GM23338 (cell line): Measurements from ENCODE around the gene CPLANE1. TPM values are rescaled to one million over a fixed set of nuclear protein-coding genes. Genes with fewer than 3 reads are reported as not detected.

ENCODE experiments used
- ATAC-seq: fragments of 200-7000 bp; cut with Tn5 transposase; 3 replicates; pipeline ENCODE4 v1.9.1; 2020
- DNase-seq: peaks from one replicate; pipeline ENCODE4 v3.0.0-alpha.2; 2015; ENCODE audit warnings: low spot score
- H2AFZ ChIP-seq: fragments of 200-600 bp; sonication (generic); 2 replicates; pipeline ENCODE4 v1.8.0; 2016; ENCODE audit warnings: antibody characterized with exemption, mild to moderate bottlenecking, moderate library complexity
- H3F3A ChIP-seq: fragments of 200-600 bp; sonication (generic); replicated peaks from 2 replicates; pipeline ENCODE4 v1.8.0; 2017; ENCODE audit warnings: antibody characterized with exemption, mixed run types, low read depth
- H3K27ac ChIP-seq: fragments of 200-600 bp; sonication (generic); 2 replicates; pipeline ENCODE4 v1.6.1; 2016; ENCODE audit warnings: low read depth
- H3K27me3 ChIP-seq: fragments of 200-600 bp; sonication (generic); 2 replicates; pipeline ENCODE4 v1.8.0; 2016; ENCODE audit warnings: mild to moderate bottlenecking, mixed run types, moderate library complexity; ENCODE audit not compliant: insufficient read depth
- H3K36me3 ChIP-seq: fragments of 200-600 bp; sonication (generic); 2 replicates; pipeline ENCODE4 v1.8.0; 2016; ENCODE audit warnings: mild to moderate bottlenecking; ENCODE audit not compliant: insufficient read depth
- H3K4me1 ChIP-seq: fragments of 200-600 bp; sonication (generic); 2 replicates; pipeline ENCODE4 v1.8.0; 2016; ENCODE audit warnings: mild to moderate bottlenecking, moderate library complexity; ENCODE audit not compliant: insufficient read depth
- H3K4me2 ChIP-seq: fragments of 200-600 bp; sonication (generic); 2 replicates; pipeline ENCODE4 v1.7.1; 2017; ENCODE audit warnings: mixed run types
- H3K4me3 ChIP-seq: fragments of 200-600 bp; sonication (generic); 2 replicates; pipeline ENCODE4 v1.6.1; 2016; ENCODE audit warnings: mixed run types
- H3K79me2 ChIP-seq: fragments of 200-600 bp; sonication (generic); replicated peaks from 2 replicates; pipeline ENCODE4 v1.8.0; 2017; ENCODE audit warnings: mild to moderate bottlenecking; ENCODE audit not compliant: insufficient read depth
- H3K9me2 ChIP-seq: fragments of 200-600 bp; sonication (generic); 2 replicates; pipeline ENCODE4 v1.8.0; 2017; ENCODE audit not compliant: insufficient read depth
- H4K20me1 ChIP-seq: fragments of 200-600 bp; sonication (generic); replicated peaks from 2 replicates; pipeline ENCODE4 v1.8.0; 2017; ENCODE audit warnings: mild to moderate bottlenecking; ENCODE audit not compliant: insufficient read depth
- H3K27ac Mint-ChIP-seq: 2 replicates; pipeline ENCODE4 v1.8.0; 2020; ENCODE audit warnings: inconsistent platforms, mild to moderate bottlenecking, moderate library complexity, mixed read lengths
- H3K27me3 Mint-ChIP-seq: 3 replicates; pipeline ENCODE4 v1.8.0; 2022; ENCODE audit warnings: low read depth, mild to moderate bottlenecking, moderate library complexity, mixed read lengths, inconsistent platforms; ENCODE audit not compliant: insufficient read depth, poor library complexity
- H3K36me3 Mint-ChIP-seq: 3 replicates; pipeline ENCODE4 v1.8.0; 2021; ENCODE audit warnings: low read depth, mild to moderate bottlenecking, inconsistent platforms, moderate library complexity, mixed read lengths
- H3K4me1 Mint-ChIP-seq: 3 replicates; pipeline ENCODE4 v1.8.0; 2020; ENCODE audit warnings: mild to moderate bottlenecking, inconsistent platforms, mixed read lengths
- H3K4me3 Mint-ChIP-seq: 3 replicates; pipeline ENCODE4 v1.8.0; 2021; ENCODE audit warnings: moderate library complexity, mild to moderate bottlenecking, inconsistent platforms, mixed read lengths
- H3K9me3 Mint-ChIP-seq: 3 replicates; pipeline ENCODE4 v1.8.0; 2020; ENCODE audit warnings: moderate library complexity, mild to moderate bottlenecking, inconsistent platforms, mixed read lengths
- CREB1 ChIP-seq: fragments of 250-450 bp; sonication (Bioruptor Pico); IDR thresholded peaks from 2 replicates; pipeline ENCODE4 v1.5.0; 2020; ENCODE audit warnings: low read depth, mild to moderate bottlenecking, moderate library complexity
- EZH2 ChIP-seq: fragments of 200-600 bp; sonication (generic); IDR thresholded peaks from one replicate; pipeline ENCODE4 v1.8.0; 2017; ENCODE audit warnings: antibody characterized with exemption, mild to moderate bottlenecking, low read depth; ENCODE audit not compliant: unreplicated experiment
- EZH2phosphoT487 ChIP-seq: fragments of 200-600 bp; sonication (generic); IDR thresholded peaks from one replicate; pipeline ENCODE4 v1.8.1; 2018; ENCODE audit warnings: antibody characterized with exemption; ENCODE audit not compliant: unreplicated experiment
- POLR2AphosphoS5 ChIP-seq: IDR thresholded peaks from 2 replicates; pipeline ENCODE4 v1.6.1; 2016; ENCODE audit warnings: antibody characterized with exemption, low read depth
- STAT1 ChIP-seq: IDR thresholded peaks from one replicate; pipeline ENCODE4 v1.6.1; 2016; ENCODE audit warnings: antibody characterized with exemption; ENCODE audit not compliant: unreplicated experiment
- ZNF114 ChIP-seq: fragments of 250-450 bp; sonication (Bioruptor Pico); IDR thresholded peaks from 2 replicates; pipeline ENCODE4 v1.5.0; 2020; ENCODE audit warnings: mild to moderate bottlenecking, moderate library complexity
- ZNF331 ChIP-seq: fragments of 250-450 bp; sonication (Bioruptor Pico); IDR thresholded peaks from 2 replicates; pipeline ENCODE4 v1.5.0; 2020; ENCODE audit warnings: low read depth, mild to moderate bottlenecking, moderate library complexity
- polyA plus RNA-seq: library from polyadenylated mRNA; unstranded; fragments of >200 nt; fragmentation: Nextera tagmentation; extraction: Ambion mirVana; gene quantifications from 2 replicates; pipeline ENCODE4 v1.2.1, GENCODE V29; 2016
- total RNA-seq: library from RNA; depleted of rRNA; stranded (reverse); fragments of >200 nt; shearing (Covaris generic); gene quantifications from 2 replicates; pipeline ENCODE4 v1.2.3, GENCODE V29; 2014
- TF ChIP-seq, protein P1 (sequence below), 2 experiments: fragments of 200-600 bp in 1 of 2; sonication (generic) in 1 of 2; conservative IDR thresholded peaks; 2 replicates each; pipeline versions ENCODE4 v1.5.1 to v1.6.1; 2016 to 2017; ENCODE audit warnings: antibody characterized with exemption in 2 of 2, low read depth in 2 of 2, mild to moderate bottlenecking in 2 of 2, moderate library complexity in 1 of 2
- TF ChIP-seq, protein P2 (sequence below): IDR thresholded peaks from one replicate; pipeline ENCODE4 v1.6.1; 2018; ENCODE audit warnings: antibody characterized with exemption; ENCODE audit not compliant: unreplicated experiment
- TF ChIP-seq, protein P3 (sequence below): IDR thresholded peaks from 2 replicates; pipeline ENCODE4 v1.6.1; 2016; ENCODE audit warnings: antibody characterized with exemption

The CPLANE1 gene
- total and polyA plus RNA-seq, 2 experiments from 2014 or later = 5.1 to 8.3 TPM

- TF ChIP-seq EZH2 (no peak), STAT1 (no peak)
- no peaks in the 10 kb centered on the region for H4K20me1 ChIP-seq
- no peak overlapping the region for H3K4me2 ChIP-seq
- H3K27me3 Mint-ChIP-seq = no peaks in the 10 kb centered on the region
- H3K27ac Mint-ChIP-seq = no peak overlapping the region
- no peaks in the 10 kb centered on the region for H3K9me3 Mint-ChIP-seq
- no peaks in the 10 kb centered on the region for H3K36me3 Mint-ChIP-seq
- H3K4me1 ChIP-seq = no peaks in the 10 kb centered on the region
- ATAC-seq = no peak
- no peaks in the 10 kb centered on the region for H3K79me2 ChIP-seq
- H3K27ac ChIP-seq = no peak overlapping the region
- H3K27me3 ChIP-seq = no peaks in the 10 kb centered on the region
- H2AFZ ChIP-seq = no peak overlapping the region
- H3K9me2 ChIP-seq = no peaks in the 10 kb centered on the region
- H3K4me1 Mint-ChIP-seq = no peaks in the 10 kb centered on the region
- no peaks in the 10 kb centered on the region for H3F3A ChIP-seq
- no peak for DNase-seq
- H3K4me3 Mint-ChIP-seq = no peak overlapping the region
- H3K4me3 ChIP-seq = no peak overlapping the region
- H3K36me3 ChIP-seq = no peaks in the 10 kb centered on the region
Measured at GRCh38 chr5:37226377-37226776, 22.8 kb downstream of the CPLANE1 start.

- H2AFZ ChIP-seq = no peak overlapping the region
- H3K36me3 Mint-ChIP-seq = no peaks in the 10 kb centered on the region
- no peaks in the 10 kb centered on the region for H3K4me1 ChIP-seq
- no peak for ATAC-seq
- no peaks in the 10 kb centered on the region for H3K4me1 Mint-ChIP-seq
- no peaks in the 10 kb centered on the region for H3F3A ChIP-seq
- no peaks in the 10 kb centered on the region for H3K36me3 ChIP-seq
- H3K27ac ChIP-seq = no peak overlapping the region
- no peaks in the 10 kb centered on the region for H3K79me2 ChIP-seq
- no peak overlapping the region for H3K4me3 Mint-ChIP-seq
- no peaks in the 10 kb centered on the region for H3K27me3 Mint-ChIP-seq
- no peak for DNase-seq
- H3K9me3 Mint-ChIP-seq = no peaks in the 10 kb centered on the region
- H3K27ac Mint-ChIP-seq = no peak overlapping the region
- no peaks in the 10 kb centered on the region for H4K20me1 ChIP-seq
- H3K4me3 ChIP-seq = no peak overlapping the region
- no peak overlapping the region for H3K4me2 ChIP-seq
- H3K27me3 ChIP-seq = no peaks in the 10 kb centered on the region
- H3K9me2 ChIP-seq = no peaks in the 10 kb centered on the region
- TF ChIP-seq, protein P1, sequence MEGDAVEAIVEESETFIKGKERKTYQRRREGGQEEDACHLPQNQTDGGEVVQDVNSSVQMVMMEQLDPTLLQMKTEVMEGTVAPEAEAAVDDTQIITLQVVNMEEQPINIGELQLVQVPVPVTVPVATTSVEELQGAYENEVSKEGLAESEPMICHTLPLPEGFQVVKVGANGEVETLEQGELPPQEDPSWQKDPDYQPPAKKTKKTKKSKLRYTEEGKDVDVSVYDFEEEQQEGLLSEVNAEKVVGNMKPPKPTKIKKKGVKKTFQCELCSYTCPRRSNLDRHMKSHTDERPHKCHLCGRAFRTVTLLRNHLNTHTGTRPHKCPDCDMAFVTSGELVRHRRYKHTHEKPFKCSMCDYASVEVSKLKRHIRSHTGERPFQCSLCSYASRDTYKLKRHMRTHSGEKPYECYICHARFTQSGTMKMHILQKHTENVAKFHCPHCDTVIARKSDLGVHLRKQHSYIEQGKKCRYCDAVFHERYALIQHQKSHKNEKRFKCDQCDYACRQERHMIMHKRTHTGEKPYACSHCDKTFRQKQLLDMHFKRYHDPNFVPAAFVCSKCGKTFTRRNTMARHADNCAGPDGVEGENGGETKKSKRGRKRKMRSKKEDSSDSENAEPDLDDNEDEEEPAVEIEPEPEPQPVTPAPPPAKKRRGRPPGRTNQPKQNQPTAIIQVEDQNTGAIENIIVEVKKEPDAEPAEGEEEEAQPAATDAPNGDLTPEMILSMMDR (conservative IDR thresholded peaks at IDR 0.05; ENCODE audit: low read depth in 2 of 2) = no peak
- no peak for TF ChIP-seq ZNF114
- TF ChIP-seq EZH2phosphoT487 = no peak
- TF ChIP-seq, protein P2, sequence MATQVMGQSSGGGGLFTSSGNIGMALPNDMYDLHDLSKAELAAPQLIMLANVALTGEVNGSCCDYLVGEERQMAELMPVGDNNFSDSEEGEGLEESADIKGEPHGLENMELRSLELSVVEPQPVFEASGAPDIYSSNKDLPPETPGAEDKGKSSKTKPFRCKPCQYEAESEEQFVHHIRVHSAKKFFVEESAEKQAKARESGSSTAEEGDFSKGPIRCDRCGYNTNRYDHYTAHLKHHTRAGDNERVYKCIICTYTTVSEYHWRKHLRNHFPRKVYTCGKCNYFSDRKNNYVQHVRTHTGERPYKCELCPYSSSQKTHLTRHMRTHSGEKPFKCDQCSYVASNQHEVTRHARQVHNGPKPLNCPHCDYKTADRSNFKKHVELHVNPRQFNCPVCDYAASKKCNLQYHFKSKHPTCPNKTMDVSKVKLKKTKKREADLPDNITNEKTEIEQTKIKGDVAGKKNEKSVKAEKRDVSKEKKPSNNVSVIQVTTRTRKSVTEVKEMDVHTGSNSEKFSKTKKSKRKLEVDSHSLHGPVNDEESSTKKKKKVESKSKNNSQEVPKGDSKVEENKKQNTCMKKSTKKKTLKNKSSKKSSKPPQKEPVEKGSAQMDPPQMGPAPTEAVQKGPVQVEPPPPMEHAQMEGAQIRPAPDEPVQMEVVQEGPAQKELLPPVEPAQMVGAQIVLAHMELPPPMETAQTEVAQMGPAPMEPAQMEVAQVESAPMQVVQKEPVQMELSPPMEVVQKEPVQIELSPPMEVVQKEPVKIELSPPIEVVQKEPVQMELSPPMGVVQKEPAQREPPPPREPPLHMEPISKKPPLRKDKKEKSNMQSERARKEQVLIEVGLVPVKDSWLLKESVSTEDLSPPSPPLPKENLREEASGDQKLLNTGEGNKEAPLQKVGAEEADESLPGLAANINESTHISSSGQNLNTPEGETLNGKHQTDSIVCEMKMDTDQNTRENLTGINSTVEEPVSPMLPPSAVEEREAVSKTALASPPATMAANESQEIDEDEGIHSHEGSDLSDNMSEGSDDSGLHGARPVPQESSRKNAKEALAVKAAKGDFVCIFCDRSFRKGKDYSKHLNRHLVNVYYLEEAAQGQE = no peak
- TF ChIP-seq, protein P3, sequence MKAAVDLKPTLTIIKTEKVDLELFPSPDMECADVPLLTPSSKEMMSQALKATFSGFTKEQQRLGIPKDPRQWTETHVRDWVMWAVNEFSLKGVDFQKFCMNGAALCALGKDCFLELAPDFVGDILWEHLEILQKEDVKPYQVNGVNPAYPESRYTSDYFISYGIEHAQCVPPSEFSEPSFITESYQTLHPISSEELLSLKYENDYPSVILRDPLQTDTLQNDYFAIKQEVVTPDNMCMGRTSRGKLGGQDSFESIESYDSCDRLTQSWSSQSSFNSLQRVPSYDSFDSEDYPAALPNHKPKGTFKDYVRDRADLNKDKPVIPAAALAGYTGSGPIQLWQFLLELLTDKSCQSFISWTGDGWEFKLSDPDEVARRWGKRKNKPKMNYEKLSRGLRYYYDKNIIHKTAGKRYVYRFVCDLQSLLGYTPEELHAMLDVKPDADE = no peak
- TF ChIP-seq ZNF331 (CRISPR knock-in tag) = no peak
- TF ChIP-seq POLR2AphosphoS5 = no peak
- TF ChIP-seq CREB1 (CRISPR knock-in tag) = no peak
Measured at GRCh38 chr5:37222181-37222580, 27.0 kb downstream of the CPLANE1 start.
